ENCODE measurements around the gene DBN1. TPM values are rescaled to one million over a fixed set of nuclear protein-coding genes. Genes with fewer than 3 reads are reported as not detected.

Gene DBN1
- total and polyA plus RNA-seq, 10 donors = 6.8 to 26.5 (median 17.0) TPM

GRCh38 chr5:177437623-177438022, 35.8 kb downstream of the DBN1 start:
- Histone ChIP-seq H3K27me3 (replicated peaks in 1 of 7) (no peaks in the 10 kb centered on the region), H3K27ac (peak overlapping the region in 2 of 8 donors; percentile 35 to 36), H3K9me3 (no peaks in the 10 kb centered on the region), H3K4me3 (no peak overlapping the region), H3K4me1 (peaks cover 8 to 97% (median 35%) of the 10 kb centered on the region in 6 donors), H3K36me3 (peaks cover 12 to 100% (median 97%) of the 10 kb centered on the region in 6 donors)
- WGBS, 5 donors = 75 to 86% (median 81%) methylated on average over 4 of the region's 4 CpGs
- DNase-seq = no peak
- intact Hi-C loops (cut with DNase I; ENCODE audit: low total_unique reads) = no loop called here
- no peak for TF ChIP-seq CTCF (IDR thresholded peaks at IDR 0.05 in 8 of 11, conservative IDR thresholded peaks at IDR 0.05 in 3 of 11)
- no peak for TF ChIP-seq POLR2AphosphoS5 (IDR thresholded peaks at IDR 0.05)
- no peak for TF ChIP-seq POLR2A (IDR thresholded peaks at IDR 0.05)

GRCh38 chr5:177435847-177436536, 37.4 kb downstream of the DBN1 start:
- Histone ChIP-seq H3K4me1 (peaks cover 25 to 98% (median 47%) of the 10 kb centered on the region in 6 donors), H3K36me3 (peaks cover 12 to 100% (median 87%) of the 10 kb centered on the region in 6 donors), H3K4me3 (no peak overlapping the region), H3K27me3 (replicated peaks in 1 of 7) (no peaks in the 10 kb centered on the region), H3K27ac (peak overlapping the region in 3 of 8 donors; percentile 35 to 99 (median 99)), H3K9me3 (no peaks in the 10 kb centered on the region)
- WGBS, 5 donors = 94 to 97% (median 95%) methylated on average over 34 to 37 of the region's 37 CpGs
- intact Hi-C loops (cut with DNase I; ENCODE audit: low total_unique reads) = no loop called here
- no peak for DNase-seq
- TF ChIP-seq POLR2A (IDR thresholded peaks at IDR 0.05) (no peak), POLR2AphosphoS5 (IDR thresholded peaks at IDR 0.05) (peak in 2 of 3 donors; percentile 27 to 71), CTCF (IDR thresholded peaks at IDR 0.05 in 8 of 11, conservative IDR thresholded peaks at IDR 0.05 in 3 of 11) (no peak)

GRCh38 chr5:177434942-177435738, 38.3 kb downstream of the DBN1 start:
- WGBS, 5 donors = 90 to 94% (median 91%) methylated on average over 17 to 20 of the region's 20 CpGs
- intact Hi-C loops (cut with DNase I; ENCODE audit: low total_unique reads) = no loop called here
- Histone ChIP-seq H3K4me1 (peaks cover 33 to 98% (median 52%) of the 10 kb centered on the region in 6 donors), H3K4me3 (no peak overlapping the region), H3K27ac (peak overlapping the region in 4 of 8 donors; percentile 96 to 99 (median 99)), H3K36me3 (peaks cover 12 to 100% (median 87%) of the 10 kb centered on the region in 6 donors), H3K9me3 (no peaks in the 10 kb centered on the region), H3K27me3 (replicated peaks in 1 of 7) (no peaks in the 10 kb centered on the region)
- DNase-seq = peak; percentile 76
- TF ChIP-seq POLR2A (IDR thresholded peaks at IDR 0.05) (no peak), CTCF (IDR thresholded peaks at IDR 0.05 in 8 of 11, conservative IDR thresholded peaks at IDR 0.05 in 3 of 11) (no peak), POLR2AphosphoS5 (IDR thresholded peaks at IDR 0.05) (peak in 1 of 3 donors; percentile 2)

- H3K4me1 ChIP-seq = peaks cover 40 to 98% (median 59%) of the 10 kb centered on the region in 6 donors
Observed at GRCh38 chr5:177434437-177434836, 39.0 kb downstream of the DBN1 start.

More at GRCh38 chr5:177434437-177434836, 39.0 kb downstream of the DBN1 start:
- Histone ChIP-seq H3K27me3 (replicated peaks in 1 of 7) (no peaks in the 10 kb centered on the region), H3K9me3 (no peaks in the 10 kb centered on the region), H3K36me3 (peaks cover 12 to 99% (median 85%) of the 10 kb centered on the region in 6 donors), H3K27ac (peak overlapping the region in 6 of 8 donors; percentile 21 to 99 (median 98)), H3K4me3 (no peak overlapping the region)
- intact Hi-C loops (cut with DNase I; ENCODE audit: low total_unique reads) = no loop called here
- 77 to 94% (median 86%) methylated on average over 4 to 8 of the region's 8 CpGs for WGBS, 5 donors
- no peak for DNase-seq
- TF ChIP-seq POLR2AphosphoS5 (IDR thresholded peaks at IDR 0.05) (peak in 2 of 3 donors; percentile 25 to 46), CTCF (IDR thresholded peaks at IDR 0.05 in 8 of 11, conservative IDR thresholded peaks at IDR 0.05 in 3 of 11) (no peak), POLR2A (IDR thresholded peaks at IDR 0.05) (no peak)
